ENCODE results near the gene ZCWPW1.
A peak's percentile ranks its signal among the peaks of the same experiment; 100 is the strongest.

Gene ZCWPW1, protein sequence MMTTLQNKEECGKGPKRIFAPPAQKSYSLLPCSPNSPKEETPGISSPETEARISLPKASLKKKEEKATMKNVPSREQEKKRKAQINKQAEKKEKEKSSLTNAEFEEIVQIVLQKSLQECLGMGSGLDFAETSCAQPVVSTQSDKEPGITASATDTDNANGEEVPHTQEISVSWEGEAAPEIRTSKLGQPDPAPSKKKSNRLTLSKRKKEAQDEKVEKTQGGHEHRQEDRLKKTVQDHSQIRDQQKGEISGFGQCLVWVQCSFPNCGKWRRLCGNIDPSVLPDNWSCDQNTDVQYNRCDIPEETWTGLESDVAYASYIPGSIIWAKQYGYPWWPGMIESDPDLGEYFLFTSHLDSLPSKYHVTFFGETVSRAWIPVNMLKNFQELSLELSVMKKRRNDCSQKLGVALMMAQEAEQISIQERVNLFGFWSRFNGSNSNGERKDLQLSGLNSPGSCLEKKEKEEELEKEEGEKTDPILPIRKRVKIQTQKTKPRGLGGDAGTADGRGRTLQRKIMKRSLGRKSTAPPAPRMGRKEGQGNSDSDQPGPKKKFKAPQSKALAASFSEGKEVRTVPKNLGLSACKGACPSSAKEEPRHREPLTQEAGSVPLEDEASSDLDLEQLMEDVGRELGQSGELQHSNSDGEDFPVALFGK

DNA sequence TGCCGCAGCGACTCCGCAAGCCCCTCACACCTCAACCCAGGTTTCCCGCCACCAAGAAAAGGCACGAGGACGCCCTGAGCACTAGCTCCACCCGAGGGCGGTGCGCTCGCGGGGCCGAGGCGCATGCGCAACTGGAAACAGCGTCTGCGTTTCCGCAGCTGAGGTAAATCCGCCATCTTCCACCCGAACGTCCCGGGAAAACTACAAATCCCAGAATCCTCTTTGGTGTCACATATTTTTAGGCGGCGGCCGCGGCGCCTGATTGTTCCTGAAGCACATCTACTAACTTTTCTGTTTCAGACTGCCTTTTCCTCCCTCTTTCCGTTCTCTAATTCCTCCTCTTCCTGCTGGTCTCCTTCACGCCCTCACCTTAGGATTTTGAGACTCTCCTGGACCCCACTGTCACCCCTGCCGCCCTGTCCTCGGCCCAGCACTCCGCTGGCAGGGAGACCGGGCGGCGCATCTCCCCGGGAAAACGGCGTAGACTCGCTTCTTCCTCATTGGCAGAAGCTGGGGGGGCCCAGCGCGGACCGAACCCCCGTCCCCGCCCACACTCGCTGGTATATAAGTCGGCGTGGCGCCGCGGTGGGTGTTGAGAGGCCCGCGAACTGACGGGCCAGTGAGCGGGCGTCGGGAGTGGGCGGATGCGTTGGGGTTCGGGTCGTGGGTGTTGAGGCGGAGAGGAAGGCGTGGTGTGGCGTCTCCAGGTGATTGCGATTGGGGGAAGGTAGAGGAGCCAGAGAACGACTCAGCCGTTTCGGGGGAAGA, at the start of gene ZCWPW1:
Gene ZCWPW1 (minus strand): TSS at position 505 of the 768 bp plus-strand sequence. CDS start 8,054 bp downstream, outside the sequence.
- DNase-seq: peak; percentile 94

DNA sequence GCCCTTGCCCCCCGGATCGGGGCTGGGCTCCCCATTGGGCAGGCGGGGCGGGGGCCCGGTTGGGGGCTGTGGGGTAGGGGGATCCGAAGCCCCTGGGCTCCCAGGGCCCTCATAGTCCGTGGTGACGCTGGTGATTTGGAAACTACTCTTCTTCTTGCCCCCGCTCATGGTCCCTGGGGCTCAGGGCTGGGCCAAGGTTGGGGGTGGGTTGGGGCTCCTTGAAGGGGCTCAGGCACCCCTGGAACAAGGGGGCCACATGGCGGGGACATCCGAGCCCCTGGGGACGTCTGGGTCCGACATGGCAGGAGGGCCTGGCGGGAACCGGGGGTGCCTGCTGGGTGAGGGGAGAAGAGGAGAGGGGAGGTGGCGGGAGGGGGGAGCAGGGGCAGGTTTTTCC, 49.4 kb upstream of the ZCWPW1 start:
- DNase-seq: no peak

DNA sequence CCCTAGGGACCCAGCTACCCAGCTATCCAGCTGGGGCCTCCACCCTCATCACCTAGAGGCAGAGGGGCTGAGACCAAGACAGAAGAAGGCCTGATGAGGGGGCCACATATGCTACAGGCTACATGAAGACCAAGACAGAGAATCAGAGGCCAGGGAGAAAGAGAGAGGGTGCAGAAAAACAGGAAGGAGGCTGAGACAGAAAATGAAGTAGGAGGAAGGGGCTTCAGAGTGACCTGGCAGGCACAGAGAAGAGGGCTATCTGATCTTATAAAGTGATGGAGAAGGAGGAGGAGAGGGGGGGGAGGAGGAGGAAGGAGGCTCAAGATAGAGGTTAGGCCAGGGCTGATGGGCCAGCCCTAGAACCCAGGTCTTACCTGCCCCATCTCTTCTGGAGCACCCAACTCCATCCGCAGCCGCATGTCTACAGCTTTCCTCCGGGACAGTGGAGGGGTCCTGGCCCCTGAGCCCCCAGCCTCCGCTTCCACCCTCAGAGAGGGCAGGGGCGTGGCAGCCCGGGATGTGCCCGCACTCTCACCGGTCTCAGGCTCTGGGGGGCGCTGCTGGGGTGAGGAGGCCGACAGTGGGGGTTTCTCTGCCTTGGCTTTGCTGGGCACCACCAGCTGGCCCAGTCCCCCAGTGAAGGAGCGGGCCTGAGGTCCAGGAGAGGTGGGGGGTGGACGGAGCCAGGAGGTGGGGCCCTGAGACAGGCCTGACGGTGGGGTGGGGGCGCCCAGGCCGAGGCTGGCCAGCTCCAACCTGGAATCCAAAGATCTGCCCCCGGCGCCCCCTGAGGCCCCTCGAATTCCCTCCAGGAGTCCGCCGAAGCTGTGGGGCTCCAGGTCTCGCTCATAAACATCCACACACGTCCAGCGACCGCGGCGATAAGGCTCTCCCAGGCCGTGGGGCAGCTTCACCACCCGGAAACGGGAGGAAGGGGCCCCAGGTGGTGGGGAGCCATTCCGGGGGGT, 48.7 kb upstream of the ZCWPW1 start:
- DNase-seq: no peak

DNA sequence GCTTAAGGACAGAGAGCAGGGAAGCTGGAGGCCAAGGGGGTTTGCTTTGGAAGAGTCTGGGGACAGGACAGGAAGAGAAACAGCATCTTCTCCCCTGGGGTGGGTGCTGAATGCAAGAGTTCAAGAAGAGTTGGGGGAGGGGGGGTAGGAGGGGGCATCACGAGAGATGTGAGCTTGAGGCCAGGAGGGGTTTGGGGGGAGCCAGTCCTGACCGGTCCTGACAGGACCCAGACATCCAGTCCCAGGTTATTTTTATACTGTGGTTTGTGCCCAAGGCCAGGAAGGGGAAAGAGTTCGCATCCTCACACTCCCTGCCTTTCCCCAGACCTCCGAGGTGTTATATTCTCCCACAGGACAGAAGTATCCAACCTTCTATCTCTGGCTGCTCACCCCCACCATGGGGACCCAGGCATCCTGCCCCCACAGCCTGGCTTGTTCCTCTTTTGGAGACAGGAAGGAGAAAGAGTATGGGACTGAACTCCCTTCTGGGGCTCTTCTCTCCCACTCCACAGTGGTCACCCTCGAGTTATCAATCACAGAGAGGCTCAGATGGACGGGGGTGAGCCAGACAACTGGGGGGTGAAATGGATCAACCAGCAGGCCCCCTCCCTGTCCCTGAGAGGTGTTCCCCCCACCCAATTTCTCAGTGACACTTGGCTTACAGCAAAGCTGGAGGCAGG, 47.7 kb upstream of the ZCWPW1 start:
- DNase-seq: no peak

DNA sequence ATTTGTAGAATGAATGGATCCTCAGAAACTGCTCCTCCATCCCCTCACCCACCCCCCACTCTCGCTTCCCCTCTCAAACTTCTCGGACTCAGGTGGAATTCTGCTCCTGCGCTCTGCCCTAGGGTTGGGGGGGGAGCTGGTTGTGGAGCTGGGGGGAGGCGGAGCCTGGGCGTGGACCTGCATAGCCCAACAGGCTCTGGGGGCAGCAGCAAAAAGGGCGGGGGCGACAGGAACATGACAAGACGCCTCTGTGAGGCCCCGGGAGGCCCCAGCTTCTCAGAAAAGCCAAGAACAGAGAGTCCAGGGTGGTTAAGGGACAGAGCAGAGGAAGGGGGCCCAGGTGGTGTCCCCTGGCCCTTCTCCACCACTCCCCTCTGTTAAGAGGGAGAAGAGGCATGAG, 47.0 kb upstream of the ZCWPW1 start:
- no peak for DNase-seq

DNA sequence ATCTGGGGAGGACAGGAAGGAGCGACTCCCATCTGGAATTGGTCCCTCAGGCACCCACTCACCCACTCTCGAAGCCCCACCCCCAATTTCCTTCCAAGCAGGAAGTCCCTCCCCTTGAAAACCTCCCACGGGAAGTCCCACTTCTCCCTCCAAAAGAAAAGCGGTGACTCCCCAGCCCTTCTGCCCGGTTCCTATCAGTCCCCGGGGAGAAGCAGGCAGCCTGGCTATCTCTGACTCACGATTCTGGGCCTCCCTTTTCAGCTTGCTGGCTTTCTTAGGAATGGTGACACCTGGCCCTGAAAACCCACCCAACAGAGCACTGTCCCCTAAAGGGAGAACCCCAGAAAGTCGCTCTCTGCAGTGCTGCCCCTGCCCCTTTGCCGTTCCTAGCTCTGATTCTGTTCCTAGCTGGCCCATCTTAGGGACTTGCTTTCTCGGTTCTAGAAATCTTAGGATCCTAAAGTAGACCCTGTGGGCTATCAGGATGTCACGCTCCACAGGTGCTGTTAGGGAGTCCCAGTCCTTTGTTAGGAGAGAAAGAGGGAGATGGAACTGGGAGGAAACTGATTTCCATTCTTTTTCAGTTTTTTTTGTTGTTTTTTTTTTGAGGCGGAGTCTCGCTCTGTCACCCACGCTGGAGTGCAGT, 44.5 kb upstream of the ZCWPW1 start:
- DNase-seq: no peak

DNA sequence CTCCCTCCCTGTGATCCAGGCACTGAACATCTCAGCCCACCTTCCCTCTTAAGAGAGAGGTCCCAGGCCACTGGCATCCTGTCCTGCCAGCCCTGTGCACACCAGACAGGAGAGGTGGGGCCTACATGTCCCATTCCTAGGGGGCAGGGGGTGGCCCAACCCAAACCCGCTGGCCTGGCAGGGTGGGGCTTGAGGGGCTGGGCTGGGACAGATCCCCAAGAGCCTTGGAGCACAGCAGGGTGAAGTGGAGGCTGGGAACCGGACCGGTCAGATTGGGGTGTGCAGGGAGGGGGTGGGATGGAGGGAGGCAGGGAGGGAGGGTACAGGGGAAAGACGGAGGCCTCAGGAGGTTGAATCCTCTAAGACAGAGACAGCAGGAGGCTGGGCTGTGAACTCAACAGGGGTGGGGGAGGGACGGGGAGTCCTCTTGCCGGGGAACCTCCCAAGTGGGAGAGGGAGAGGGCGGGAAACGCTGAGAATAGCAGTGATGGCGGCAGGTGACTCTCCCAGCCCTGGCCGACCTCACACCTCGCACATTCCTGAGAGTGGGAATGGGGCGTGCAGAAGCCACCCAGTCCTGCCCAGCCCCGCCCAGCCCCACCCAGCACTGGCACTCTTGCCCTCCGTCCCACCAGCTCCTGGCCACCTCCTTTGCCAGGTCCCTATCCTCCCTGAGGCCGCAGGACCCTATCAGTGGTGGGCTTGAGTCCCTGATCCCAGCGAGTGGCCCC, 43.8 kb upstream of the ZCWPW1 start:
- DNase-seq: no peak

DNA sequence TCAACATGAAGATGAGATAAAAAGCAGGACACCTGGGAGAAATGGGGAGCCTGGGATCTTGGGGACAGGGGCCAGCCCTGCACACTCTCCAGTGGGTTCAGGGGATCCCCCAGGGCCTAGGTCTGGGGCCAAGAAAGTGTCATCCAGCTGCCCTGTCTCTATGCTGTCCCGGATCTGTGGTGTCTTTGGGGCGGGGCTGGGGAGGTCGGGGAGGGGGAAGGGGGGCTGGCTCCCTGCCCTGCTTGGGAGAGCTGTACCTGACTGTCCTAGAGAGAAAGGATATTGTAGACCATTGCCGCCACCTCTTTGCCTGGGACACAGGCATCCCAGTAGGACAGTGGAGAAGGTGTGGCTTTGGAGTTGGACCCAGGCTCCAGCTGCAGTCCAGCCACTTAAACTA, 42.5 kb upstream of the ZCWPW1 start:
- no peak for DNase-seq

DNA sequence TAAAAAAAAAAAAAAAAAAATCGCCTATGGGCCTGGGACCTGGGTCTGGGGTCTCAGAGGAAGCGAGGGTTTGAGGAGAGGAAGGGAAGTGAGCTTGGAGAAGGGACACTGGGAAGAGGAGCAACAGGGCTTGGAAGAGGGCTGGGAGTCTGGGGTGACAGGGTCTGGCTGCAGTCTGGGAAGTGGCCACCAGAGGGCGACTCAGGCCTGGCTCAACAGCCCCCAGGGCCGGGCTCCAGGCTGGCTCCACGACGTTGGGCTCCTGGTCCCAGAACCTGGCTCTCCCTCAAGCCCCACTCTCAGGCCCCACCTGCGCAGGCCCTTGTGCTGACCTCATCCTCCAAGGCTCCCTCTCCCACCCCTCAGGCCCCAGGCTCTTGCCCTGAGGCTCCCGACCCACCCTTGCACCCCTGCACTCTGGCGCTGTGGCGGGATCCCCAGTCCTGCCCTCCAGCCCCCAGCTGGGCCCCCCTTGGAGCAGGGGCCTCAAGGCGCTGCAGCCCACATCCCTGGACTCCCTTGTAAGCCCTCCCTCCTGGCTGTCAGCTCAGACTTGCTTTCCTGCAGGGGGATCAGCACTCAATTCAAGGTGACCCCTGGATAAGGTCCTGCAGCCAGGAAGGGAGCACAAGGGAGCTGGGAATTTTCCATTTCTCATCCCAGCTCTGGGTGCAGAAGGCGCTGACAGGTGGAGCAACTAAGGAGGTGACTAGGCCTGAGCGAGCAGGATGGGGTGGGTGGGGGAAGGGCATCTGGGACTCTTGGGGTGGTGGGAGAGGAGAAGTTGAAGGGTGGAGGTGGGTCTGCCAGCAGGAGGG, 40.9 kb upstream of the ZCWPW1 start:
- peak; percentile 90 for DNase-seq

DNA sequence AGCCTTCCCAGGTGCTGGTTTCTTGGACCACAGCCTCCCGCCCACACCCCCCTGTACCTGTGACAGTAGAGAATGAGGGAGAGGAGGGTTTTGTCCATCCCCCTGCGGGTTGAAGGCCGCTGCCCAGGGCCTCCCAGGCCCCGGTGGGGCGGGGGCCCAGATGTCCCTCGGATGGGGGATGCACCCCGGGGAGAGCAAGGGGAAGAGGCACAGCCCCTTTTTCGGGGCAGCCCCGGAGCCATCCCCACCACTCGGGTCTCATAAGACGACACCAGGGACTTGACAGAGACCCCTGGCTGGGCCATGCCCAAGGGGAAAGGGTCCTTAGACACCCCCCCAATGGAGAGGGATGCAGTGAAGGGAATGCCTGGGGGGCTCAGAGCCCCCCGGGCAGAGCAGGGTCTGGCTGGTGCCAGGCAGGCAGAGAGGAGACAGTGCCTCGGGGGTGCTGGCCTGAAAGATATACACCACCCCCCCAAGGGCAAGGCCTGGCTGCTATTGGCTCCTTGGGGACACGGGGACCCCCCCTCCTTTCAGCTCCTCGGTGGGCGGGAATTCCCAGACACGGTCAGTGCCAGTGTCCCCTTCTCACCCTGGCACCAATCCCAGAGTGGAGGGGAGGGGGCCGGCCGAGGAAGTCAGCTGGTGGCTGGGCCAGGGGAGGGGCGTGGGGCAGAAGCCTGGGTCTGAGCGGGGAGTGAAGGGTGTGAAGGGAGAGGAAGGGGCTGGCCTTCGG, 39.3 kb upstream of the ZCWPW1 start:
- DNase-seq: peak; percentile 96

DNA sequence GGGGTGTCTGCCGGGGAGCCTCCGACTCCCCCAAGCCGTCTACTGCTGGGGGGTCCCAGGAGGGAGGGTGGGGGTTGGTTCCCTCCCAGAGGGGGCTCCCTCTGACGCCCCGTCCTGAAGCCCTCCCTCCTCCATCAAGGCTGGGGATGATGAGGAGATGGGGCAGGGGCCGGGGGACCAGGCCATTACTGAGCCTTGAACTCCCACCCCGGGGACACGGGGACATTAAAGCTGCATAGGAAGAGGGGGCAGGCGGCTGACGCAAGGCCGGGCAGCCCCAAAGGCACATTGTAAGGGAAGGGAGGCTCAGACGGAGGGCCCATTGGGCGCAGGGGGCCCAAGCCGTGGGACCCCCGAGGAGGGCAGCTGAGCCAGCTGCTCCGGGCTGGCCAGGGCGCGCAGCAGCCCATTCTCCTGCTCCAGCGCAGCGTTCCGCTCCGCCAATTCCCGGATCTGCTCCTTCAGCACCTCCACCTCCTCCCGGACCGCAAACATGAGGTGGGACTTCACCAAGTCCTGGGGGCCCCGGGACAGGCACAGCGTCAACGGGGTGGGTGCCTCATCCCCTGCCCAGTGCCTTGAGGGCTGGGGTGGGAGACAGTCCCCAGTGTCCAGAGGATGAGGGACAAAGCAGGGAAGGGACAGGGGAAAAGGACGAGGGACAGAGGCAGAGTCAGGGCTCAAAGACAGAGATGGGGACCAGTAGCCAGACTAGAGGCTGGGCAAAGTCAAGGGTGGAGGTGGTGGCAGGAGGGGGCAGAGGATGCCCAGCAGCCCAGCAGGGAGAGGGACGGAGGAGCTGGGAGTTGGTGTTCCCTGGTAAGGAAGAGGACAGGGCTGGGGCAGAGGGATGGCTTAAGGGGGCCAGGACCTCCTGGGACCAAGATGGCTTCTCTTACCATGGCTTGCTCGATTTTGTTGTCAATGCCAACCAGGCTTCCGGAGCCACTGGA, 38.4 kb upstream of the ZCWPW1 start:
- DNase-seq: no peak

DNA sequence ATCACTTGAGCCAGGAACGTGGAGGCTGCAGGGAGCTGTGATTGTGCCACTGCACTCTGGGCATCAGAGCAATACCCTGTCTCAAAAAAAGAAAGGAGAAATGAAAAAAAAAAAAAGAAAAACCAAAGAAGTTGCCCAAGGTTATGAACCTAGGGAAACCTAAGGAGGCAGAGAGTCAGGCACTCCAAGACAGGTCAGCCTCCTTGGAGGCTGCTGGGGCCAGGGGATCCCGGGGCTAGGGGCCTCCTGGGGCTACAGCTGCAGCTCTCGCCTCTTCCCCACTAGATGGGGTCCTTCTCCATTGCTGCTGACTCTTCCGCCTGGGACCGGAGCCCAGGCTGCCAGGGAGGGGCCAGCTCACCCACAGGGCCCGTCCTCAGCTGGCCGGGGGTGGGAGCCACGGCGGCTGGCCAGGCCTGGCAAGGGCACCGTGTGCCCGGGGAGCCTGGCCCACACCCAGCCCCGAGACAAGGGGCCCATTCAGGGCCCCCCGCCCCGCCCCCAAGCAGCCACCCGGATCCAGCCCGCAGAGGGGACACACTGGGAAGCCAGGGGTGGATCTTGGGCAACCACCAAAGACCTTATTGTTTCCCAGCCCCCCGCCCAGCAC, 37.3 kb upstream of the ZCWPW1 start:
- peak; percentile 96 for DNase-seq

DNA sequence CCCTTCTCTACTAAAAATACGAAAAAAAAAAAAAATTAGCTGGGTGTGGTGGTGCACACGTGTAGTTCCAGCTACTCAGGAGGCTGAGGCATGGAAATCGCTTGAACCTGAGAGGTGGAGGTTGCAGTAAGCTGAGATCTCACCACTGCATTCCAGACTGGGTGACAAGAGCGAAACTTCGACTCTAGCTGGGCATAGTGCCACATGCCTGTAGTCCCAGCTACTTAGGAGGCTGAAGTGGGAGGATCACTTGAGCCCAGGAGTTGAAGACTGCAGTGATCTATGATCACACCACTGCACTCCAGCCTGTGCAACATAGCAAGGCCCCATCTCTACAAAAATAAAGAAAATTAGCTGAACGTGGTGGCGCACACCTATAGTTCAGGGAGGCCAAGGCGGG, 36.8 kb upstream of the ZCWPW1 start:
- DNase-seq: no peak

DNA sequence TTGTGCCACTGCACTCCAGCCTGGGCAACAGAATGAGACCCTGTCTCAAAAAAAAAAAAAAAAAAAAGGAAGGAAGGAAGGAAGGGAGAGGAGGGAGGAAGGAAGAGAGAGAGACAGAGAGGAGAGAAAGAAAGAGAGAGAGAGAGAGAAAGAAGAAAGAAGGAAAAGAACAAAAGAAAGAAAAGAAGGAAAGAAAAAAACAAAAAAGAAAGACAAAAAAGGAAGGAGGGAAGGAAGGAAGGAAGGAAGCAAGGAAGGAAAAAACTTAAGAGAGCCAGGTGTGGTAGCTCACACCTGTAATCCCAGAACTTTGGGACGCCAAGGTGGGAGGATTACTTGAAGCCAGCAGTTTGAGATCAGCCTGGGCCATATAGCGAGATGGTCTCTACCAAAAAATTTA, 36.3 kb upstream of the ZCWPW1 start:
- DNase-seq: no peak

DNA sequence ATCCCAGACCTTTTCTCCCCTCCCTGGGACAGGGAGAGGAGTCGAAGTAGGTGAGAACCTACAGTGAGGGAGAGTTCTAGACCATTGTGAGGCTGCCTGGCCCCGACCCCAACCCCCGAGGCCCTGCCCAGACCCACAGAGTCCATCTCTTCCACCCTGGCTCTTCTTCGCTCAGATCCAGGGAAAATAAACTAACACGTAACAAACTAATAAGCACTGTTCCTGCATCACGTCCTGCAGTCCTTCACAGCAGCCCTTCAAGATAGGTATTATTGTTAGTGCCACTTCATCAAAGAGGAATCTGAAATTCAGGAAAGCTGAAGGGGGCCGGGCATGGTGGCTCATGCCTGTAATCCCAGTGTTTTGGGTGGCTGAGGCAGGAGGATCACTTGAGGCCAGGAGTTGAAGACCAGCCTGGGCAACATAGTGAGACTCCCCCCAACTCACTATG, 35.7 kb upstream of the ZCWPW1 start, which contains the start of gene SPACDR:
Gene SPACDR (minus strand): TSS at position 51 of the 451 bp plus-strand sequence. CDS start 235 bp downstream, outside the sequence.
- no peak for DNase-seq

DNA sequence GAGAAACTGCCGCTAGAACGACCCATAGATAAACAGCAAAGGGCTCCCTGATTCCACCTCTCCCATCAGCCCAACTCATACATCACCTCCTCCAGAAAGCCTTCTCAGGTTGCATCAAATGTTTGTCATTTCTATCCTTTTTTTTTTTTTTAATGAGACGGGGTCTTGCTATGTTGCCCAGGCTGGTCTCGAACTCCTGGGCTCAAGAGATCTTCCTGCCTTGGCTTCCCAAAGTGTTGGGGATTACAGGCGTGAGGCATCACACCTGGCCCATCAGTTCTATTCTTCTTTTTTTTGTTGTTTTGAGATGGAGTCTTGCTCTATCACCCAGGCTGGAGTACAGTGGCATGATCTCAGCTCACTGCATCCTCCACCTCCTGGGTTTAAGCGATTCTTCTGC, 28.5 kb upstream of the ZCWPW1 start:
- DNase-seq: no peak

DNA sequence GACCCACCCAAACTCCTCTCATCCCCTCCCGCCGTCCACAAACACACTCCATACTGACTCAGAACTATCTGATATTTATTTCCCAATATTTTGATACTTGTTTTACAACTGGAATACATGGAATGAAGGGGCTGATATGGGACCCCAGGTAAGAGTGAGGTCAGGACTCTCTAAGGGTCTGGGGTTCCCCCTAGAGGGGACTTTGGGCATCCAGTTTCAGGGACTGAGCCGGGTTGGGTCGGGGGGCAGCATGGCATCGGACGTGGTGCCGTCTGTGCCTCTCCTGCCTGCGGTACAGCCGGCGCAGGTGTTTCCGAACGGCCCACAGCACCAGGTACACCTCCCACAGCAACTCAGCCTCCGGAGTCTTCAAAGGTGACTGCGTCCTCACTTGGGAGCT, 28.1 kb upstream of the ZCWPW1 start:
- DNase-seq: no peak
